Kasumi-1 (cell line): ENCODE results near the gene HK1.
"Not testable (repeated sequence)": the region's sequence is repeated elsewhere in the genome, so short reads cannot be mapped to it uniquely, and the experiment has no call there.

Experiments used
- DNase-seq, 2 experiments: peaks; one replicate each; lab custom pipeline; 2025; lab: John Stamatoyannopoulos, UW

The HK1 gene

GRCh38 chr10:69419744-69420126 is 141.4 kb downstream of the HK1 start:
- DNase-seq: no peak

- peak; percentile 77 to 88 for DNase-seq
Measured at GRCh38 chr10:69421611-69422308, 143.5 kb downstream of the HK1 start.

- no peak for DNase-seq
Measured at GRCh38 chr10:69422676-69423075, 144.4 kb downstream of the HK1 start.

GRCh38 chr10:69425041-69425440 is 146.7 kb downstream of the HK1 start:
- DNase-seq: no peak

- no peak for DNase-seq
Measured at GRCh38 chr10:69425511-69426298, 147.4 kb downstream of the HK1 start.

GRCh38 chr10:69426376-69426727 is 148.1 kb downstream of the HK1 start:
- DNase-seq: no peak

- DNase-seq: no peak
Measured at GRCh38 chr10:69428165-69428564, 149.9 kb downstream of the HK1 start.

GRCh38 chr10:69434169-69434568 is 155.9 kb downstream of the HK1 start:
- DNase-seq: no peak

GRCh38 chr10:69434926-69435325 is 156.6 kb downstream of the HK1 start:
- DNase-seq: no peak

- no peak for DNase-seq
Measured at GRCh38 chr10:69435966-69436520, 157.7 kb downstream of the HK1 start.

- no peak for DNase-seq
Measured at GRCh38 chr10:69437321-69438259, 159.3 kb downstream of the HK1 start.

- DNase-seq: peak; percentile 22 to 30
Measured at GRCh38 chr10:69438536-69439349, 160.4 kb downstream of the HK1 start.

- DNase-seq: no peak
Measured at GRCh38 chr10:69439350-69439739, 161.0 kb downstream of the HK1 start.

GRCh38 chr10:69439813-69440506 is 161.7 kb downstream of the HK1 start:
- DNase-seq: peak; percentile 33 to 40

- DNase-seq: no peak
Measured at GRCh38 chr10:69443354-69443753, 165.1 kb downstream of the HK1 start.

GRCh38 chr10:69445041-69445440 is 166.7 kb downstream of the HK1 start:
- no peak for DNase-seq

GRCh38 chr10:69446229-69446628 is 167.9 kb downstream of the HK1 start:
- no peak for DNase-seq

- no peak for DNase-seq
Measured at GRCh38 chr10:69446650-69447151, 168.4 kb downstream of the HK1 start.

- peak; percentile 80 to 83 for DNase-seq
Measured at GRCh38 chr10:69449841-69450240, 171.5 kb downstream of the HK1 start.

GRCh38 chr10:69450395-69450794 is 172.1 kb downstream of the HK1 start:
- DNase-seq: not testable (repeated sequence)
